Stimulated activated naive CD8-positive, alpha-beta T cell treated with anti-CD3 and anti-CD28 coated beads, Interleukin-15, amount 100 ng/mL, for 72 hours (primary cell): ENCODE measurements around the gene PPP2R5E.
"Not testable (repeated sequence)": the region's sequence is repeated elsewhere in the genome, so short reads cannot be mapped to it uniquely, and the experiment has no call there.

ENCODE experiments used
- ATAC-seq: fragments of 150-1000 bp; cut with Tn5 transposase; 2 replicates; pipeline ENCODE4 v1.10.0; 2021; ENCODE audit warnings: mild to moderate bottlenecking, moderate library complexity
- DNase-seq, 2 donors: peaks; one replicate each; pipeline ENCODE4 v3.0.0; 2021 to 2022
- H3K27ac Mint-ChIP-seq, 2 donors: one replicate each; pipeline ENCODE4 v1.8.0; 2022; ENCODE audit warnings: mild to moderate bottlenecking in 2 of 2, mixed read lengths in 2 of 2, moderate library complexity in 2 of 2
- H3K27me3 Mint-ChIP-seq: one replicate; pipeline ENCODE4 v1.8.0; 2022; ENCODE audit warnings: mixed read lengths
- H3K4me1 Mint-ChIP-seq: one replicate; pipeline ENCODE4 v1.8.0; 2022; ENCODE audit warnings: mild to moderate bottlenecking, mixed read lengths
- H3K4me3 Mint-ChIP-seq, 2 donors: one replicate each; pipeline ENCODE4 v1.8.0; 2022; ENCODE audit warnings: mild to moderate bottlenecking in 2 of 2, mixed read lengths in 2 of 2, moderate library complexity in 1 of 2
- H3K9me3 Mint-ChIP-seq, 2 donors: one replicate each; pipeline ENCODE4 v1.8.0; 2022; ENCODE audit warnings: mixed read lengths in 2 of 2

PPP2R5E gene

GRCh38 chr14:63542231-63542999, 762 bp downstream of the PPP2R5E start:
- Mint-ChIP-seq H3K4me1 (peaks cover 23% of the 10 kb centered on the region), H3K9me3 (no peaks in the 10 kb centered on the region), H3K27me3 (no peaks in the 10 kb centered on the region), H3K27ac (peak overlapping the region; percentile 35 to 95), H3K4me3 (peak overlapping the region; percentile 89 to 96)
- ATAC-seq: peak; percentile 4
- DNase-seq: peak in 1 of 2 donors; percentile 2

DNA sequence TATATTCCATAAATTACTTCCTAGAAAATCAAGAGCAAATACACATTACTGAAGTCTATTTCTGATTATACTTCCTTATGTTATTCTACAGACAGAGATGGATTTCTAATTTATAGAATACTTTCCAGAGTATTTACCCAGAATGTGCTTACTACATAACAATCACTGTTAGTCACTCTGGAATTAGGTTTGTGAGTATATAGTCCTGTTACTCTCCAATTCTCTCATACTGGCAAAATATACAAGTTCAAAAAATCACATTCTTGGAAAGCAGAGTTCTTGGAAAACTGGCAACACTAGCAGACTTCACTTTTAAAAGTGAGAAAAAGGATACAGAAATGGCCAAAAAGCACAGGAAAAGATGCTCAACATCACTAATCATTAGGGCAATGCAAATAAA, 7.3 kb downstream of the PPP2R5E start:
- no peak overlapping the region for H3K4me3 Mint-ChIP-seq
- no peak for DNase-seq
- H3K27ac Mint-ChIP-seq: no peak overlapping the region
- H3K27me3 Mint-ChIP-seq: no peaks in the 10 kb centered on the region
- no peak for ATAC-seq
- no peaks in the 10 kb centered on the region for H3K9me3 Mint-ChIP-seq
- peaks cover 11% of the 10 kb centered on the region for H3K4me1 Mint-ChIP-seq

DNA sequence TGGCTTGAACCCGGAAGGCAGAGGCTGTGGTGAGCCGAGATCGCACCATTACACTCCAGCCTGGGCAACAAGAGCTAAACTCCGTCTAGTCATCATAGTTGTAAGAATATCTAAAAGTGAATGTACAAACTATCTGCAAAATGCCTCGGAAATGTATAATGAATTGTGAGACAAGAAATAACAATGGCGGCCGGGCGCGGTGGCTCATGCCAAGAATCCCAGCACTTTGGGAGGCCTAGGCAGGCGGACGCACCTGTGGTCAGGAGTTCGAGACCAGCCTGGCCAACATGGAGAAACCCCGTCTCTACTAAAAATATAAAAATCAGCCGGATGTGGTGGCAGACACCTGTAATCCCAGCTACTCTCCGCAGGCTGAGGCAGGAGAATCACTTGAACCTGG, 9.7 kb downstream of the PPP2R5E start:
- peaks cover 15% of the 10 kb centered on the region for H3K4me1 Mint-ChIP-seq
- no peak for ATAC-seq
- DNase-seq: no peak
- no peaks in the 10 kb centered on the region for H3K27me3 Mint-ChIP-seq
- no peaks in the 10 kb centered on the region for H3K9me3 Mint-ChIP-seq
- H3K4me3 Mint-ChIP-seq: no peak overlapping the region
- no peak overlapping the region for H3K27ac Mint-ChIP-seq

DNA sequence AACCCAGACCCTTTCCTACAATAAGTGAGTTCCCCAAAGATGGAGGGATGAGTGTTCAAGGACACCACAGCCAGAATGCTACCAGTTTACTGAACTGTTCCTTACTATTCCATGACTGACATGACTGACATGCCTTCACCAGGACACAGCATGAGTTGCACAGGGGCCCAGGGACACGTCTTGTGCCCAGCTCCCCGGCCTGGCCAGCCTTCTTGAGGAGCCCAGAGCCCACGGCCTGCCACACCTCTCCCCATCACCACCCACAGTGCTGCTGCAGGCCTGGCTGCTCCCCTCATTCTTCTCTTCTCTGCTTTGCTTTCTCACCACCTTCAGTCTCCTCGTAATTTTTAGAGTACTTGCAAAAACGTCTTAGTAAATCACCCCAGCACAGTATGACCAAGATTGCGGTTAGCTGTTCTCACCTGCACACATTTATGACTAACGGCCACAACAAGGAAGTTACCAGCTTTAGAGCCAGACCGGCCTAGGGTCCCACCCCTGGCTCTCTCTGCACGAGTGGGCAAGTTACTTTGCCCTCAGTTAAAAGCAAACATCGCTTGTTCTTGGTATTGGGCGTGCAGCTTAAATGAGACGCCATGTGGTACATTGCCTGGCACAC, 18.5 kb downstream of the PPP2R5E start:
- H3K4me3 Mint-ChIP-seq: no peak overlapping the region
- ATAC-seq (peak; percentile 70), DNase-seq (no peak)
- peaks cover 28% of the 10 kb centered on the region for H3K4me1 Mint-ChIP-seq
- no peaks in the 10 kb centered on the region for H3K9me3 Mint-ChIP-seq
- no peaks in the 10 kb centered on the region for H3K27me3 Mint-ChIP-seq
- peak overlapping the region in 1 of 2 donors; percentile 0 for H3K27ac Mint-ChIP-seq

- Mint-ChIP-seq H3K4me3 (no peak overlapping the region), H3K27ac (no peak overlapping the region), H3K4me1 (peaks cover 24% of the 10 kb centered on the region), H3K27me3 (no peaks in the 10 kb centered on the region), H3K9me3 (no peaks in the 10 kb centered on the region)
- DNase-seq (no peak), ATAC-seq (no peak)
These were observed 19.3 kb downstream of the PPP2R5E start for GRCh38 chr14:63523735-63524426.

GRCh38 chr14:63522511-63522910, 20.7 kb downstream of the PPP2R5E start:
- H3K27ac Mint-ChIP-seq, DNase-seq, H3K4me3 Mint-ChIP-seq, ATAC-seq, H3K27me3 Mint-ChIP-seq, H3K9me3 Mint-ChIP-seq: not testable (repeated sequence)
- H3K4me1 Mint-ChIP-seq: peaks cover 24% of the 10 kb centered on the region

GRCh38 chr14:63517354-63517753, 25.8 kb downstream of the PPP2R5E start:
- DNase-seq (no peak), ATAC-seq (no peak)
- Mint-ChIP-seq H3K9me3 (no peaks in the 10 kb centered on the region), H3K4me1 (peaks cover 39% of the 10 kb centered on the region), H3K27me3 (no peaks in the 10 kb centered on the region), H3K4me3 (no peak overlapping the region), H3K27ac (no peak overlapping the region)

DNA sequence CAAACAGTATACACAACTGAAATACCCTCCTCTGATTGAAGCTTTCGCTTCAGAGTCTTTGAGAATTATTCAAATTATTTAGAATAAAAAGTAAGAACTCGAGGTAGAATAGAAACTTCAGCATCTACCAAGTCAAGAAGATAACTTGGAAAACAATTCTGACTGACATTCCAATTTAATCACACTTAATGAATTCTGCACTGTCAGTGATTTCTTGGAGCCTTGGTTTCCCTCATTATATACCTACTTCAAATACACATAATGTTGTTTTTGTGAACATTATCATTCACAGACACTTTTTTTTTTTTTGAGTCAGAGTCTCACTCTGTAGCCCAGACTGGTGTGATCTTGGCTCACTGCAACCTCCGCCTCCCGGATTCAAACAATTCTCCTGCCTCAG, 27.9 kb downstream of the PPP2R5E start:
- no peak overlapping the region for H3K4me3 Mint-ChIP-seq
- ATAC-seq: no peak
- H3K27me3 Mint-ChIP-seq: no peaks in the 10 kb centered on the region
- no peak overlapping the region for H3K27ac Mint-ChIP-seq
- H3K9me3 Mint-ChIP-seq: no peaks in the 10 kb centered on the region
- H3K4me1 Mint-ChIP-seq: peaks cover 57% of the 10 kb centered on the region
- no peak for DNase-seq

DNA sequence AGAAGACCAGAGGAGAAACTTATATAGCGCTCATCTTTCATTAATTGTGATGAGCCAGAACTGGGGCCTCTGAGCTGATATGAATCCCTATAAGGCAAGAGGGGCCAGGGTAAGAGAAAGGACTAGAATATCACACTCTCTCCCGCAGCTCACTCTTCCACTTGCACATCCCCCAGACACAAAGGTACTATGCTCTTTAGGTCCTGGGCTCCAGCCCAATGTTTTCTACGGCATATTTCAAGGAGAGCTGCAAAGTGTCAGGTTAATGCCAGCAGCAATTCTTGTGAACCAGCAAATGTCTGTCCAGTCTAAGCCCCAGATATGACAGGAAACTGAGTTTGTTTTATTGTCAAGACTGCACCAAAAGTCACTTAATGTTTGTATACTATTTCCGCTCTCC, 29.4 kb downstream of the PPP2R5E start:
- peaks cover 66% of the 10 kb centered on the region for H3K4me1 Mint-ChIP-seq
- H3K27ac Mint-ChIP-seq: no peak overlapping the region

DNA sequence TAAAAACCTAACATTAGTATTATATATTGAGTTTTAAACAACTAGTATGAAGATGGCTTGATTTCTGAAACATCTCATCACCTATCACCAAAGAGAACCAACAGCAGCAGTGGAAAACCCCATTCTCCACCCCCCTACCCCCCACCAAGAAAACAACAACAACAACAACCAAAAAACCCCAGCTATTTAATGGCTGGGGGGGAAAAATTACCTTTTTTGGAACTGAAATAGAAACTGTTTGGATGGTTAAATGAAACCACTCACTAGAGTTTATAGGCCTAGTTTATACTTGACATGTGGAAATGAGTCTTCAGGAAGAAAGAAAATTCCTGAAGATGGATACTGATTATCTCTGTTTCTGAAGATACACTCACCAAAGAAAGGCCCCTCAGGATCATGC, 30.3 kb downstream of the PPP2R5E start:
- Mint-ChIP-seq H3K9me3 (no peaks in the 10 kb centered on the region), H3K27me3 (no peaks in the 10 kb centered on the region), H3K4me1 (peaks cover 75% of the 10 kb centered on the region), H3K4me3 (peak overlapping the region in 1 of 2 donors; percentile 9), H3K27ac (no peak overlapping the region)
- no peak for DNase-seq
- ATAC-seq: no peak

More for the DNA sequence above, 29.4 kb downstream of the PPP2R5E start:
- ATAC-seq (no peak), DNase-seq (no peak)
- Mint-ChIP-seq H3K27me3 (no peaks in the 10 kb centered on the region), H3K9me3 (no peaks in the 10 kb centered on the region), H3K4me3 (no peak overlapping the region)

DNA sequence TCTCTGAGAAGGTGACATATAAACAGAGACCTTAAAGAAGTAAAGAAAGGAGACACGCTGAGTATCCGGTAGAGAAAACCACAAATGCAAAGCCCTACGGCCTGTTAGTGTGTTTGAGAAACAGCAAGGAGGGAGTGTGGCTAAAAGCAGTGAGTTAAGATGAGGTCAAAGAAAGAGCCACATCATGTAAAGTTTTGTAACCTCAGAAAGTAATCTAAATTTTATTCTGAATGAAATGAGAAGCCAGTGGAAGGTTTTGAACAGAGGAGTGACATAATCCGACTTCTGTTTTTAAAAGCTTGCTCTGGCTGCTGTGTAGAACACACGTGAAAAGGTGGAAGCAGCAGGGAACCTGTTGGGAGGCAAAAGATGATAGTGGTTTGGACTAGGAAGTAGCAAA, 32.6 kb downstream of the PPP2R5E start:
- DNase-seq: peak; percentile 17 to 55
- Mint-ChIP-seq H3K27me3 (no peaks in the 10 kb centered on the region), H3K4me3 (peak overlapping the region; percentile 13 to 66), H3K27ac (peak overlapping the region; percentile 30 to 67), H3K9me3 (no peaks in the 10 kb centered on the region), H3K4me1 (peaks cover 70% of the 10 kb centered on the region)
- peak; percentile 99 for ATAC-seq

GRCh38 chr14:63508033-63508432, 35.1 kb downstream of the PPP2R5E start:
- H3K27ac Mint-ChIP-seq: peak overlapping the region in 1 of 2 donors; percentile 5
- H3K4me3 Mint-ChIP-seq: no peak overlapping the region
- no peaks in the 10 kb centered on the region for H3K9me3 Mint-ChIP-seq
- H3K4me1 Mint-ChIP-seq: peaks cover 45% of the 10 kb centered on the region
- no peaks in the 10 kb centered on the region for H3K27me3 Mint-ChIP-seq
- DNase-seq: peak in 1 of 2 donors; percentile 20
- ATAC-seq: peak; percentile 57

DNA sequence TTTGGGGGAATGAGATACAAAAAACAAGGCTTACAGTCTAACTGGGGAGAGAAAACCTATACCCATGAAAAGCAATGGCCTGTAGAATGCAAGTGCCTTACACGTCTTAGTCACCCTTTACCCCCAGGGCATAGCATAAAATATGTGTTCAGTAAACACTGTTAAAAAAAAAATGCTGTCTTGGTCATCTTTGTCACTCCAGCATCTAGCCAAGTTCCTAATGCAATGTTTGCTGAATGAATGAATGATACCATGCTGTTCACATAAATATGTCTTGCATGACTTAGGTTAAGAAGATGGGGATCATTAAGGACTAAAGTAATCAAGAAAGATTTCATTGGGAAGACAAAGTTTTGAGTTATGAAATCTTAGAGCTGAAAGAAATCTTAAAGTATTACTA, 38.5 kb downstream of the PPP2R5E start:
- Mint-ChIP-seq H3K4me3 (no peak overlapping the region), H3K9me3 (no peaks in the 10 kb centered on the region), H3K27me3 (no peaks in the 10 kb centered on the region), H3K27ac (peak overlapping the region in 1 of 2 donors; percentile 83), H3K4me1 (peaks cover 22% of the 10 kb centered on the region)
- DNase-seq (no peak), ATAC-seq (no peak)

DNA sequence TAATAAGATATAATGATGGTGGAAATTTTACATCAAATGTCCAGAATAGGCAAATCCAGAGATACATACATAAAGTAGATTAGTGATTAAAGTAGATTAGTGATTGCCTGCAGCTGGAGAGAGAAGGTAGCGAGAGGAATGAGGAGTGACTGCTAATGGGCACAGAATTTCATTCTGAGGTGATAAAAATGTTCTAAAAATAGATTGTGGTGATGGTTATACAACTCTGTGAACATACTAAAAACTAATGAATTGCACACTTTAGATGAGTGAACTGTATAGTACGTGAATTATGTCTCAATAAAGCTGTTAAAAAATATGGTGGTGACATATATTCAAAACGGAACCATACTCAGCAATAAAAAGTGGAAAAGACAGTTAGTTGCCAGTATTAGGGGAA, 41.7 kb downstream of the PPP2R5E start:
- ATAC-seq: no peak
- DNase-seq: no peak
- no peak overlapping the region for H3K4me3 Mint-ChIP-seq
- peaks cover 22% of the 10 kb centered on the region for H3K4me1 Mint-ChIP-seq
- no peak overlapping the region for H3K27ac Mint-ChIP-seq
- no peaks in the 10 kb centered on the region for H3K9me3 Mint-ChIP-seq
- H3K27me3 Mint-ChIP-seq: no peaks in the 10 kb centered on the region

GRCh38 chr14:63499701-63500250, 43.4 kb downstream of the PPP2R5E start:
- Mint-ChIP-seq H3K27ac (no peak overlapping the region), H3K4me3 (no peak overlapping the region), H3K27me3 (no peaks in the 10 kb centered on the region), H3K9me3 (no peaks in the 10 kb centered on the region), H3K4me1 (peaks cover 22% of the 10 kb centered on the region)
- DNase-seq (no peak), ATAC-seq (no peak)
